Limb (tissue), 2 donors: ENCODE measurements around the gene DHRS13.
"Not testable (repeated sequence)": the region's sequence is repeated elsewhere in the genome, so short reads cannot be mapped to it uniquely, and the experiment has no call there.

ENCODE experiments used
- DNase-seq, 2 donors: peaks; one replicate each; pipeline ENCODE4 v3.0.0-alpha.2; 2016; ENCODE audit errors: extremely low spot score in 2 of 2

Gene DHRS13

DNA sequence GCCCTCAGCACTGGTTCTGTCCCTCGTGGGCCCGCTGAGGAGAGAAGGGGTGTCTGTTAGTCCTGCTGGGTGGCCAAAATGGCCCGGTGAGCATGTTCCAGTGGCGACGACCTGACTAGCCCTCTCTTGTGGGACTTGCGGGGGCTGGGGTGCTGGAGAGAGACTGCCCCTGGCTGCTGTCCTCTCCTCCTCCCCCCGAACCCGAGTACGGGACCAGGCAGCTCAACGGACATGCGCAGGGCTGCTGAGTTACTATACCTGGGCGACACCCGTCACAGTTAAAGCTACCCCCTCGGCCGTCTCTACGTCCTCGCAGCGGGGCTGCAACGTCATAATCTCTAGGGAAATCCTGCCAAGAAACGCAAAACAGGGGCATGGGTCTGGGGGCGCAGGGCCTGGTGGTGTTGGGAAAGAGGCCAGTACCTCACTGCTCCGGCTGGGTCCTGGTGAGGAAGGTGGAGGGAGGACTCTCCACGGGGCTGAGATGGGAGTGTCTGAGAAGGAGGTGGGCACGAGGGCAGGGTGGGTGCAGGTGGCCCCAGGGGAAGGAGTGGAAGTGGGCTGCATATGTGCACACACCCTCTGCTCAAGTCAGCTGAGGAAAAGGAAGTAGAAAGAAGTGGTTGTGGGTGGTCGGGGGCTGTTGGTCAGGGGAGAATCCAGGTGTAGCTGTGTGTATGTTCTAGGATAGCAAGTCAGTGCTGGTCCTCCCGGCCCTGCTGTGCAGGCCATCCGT lies 18.7 kb downstream of the DHRS13 start:
- no peak for DNase-seq

DNA sequence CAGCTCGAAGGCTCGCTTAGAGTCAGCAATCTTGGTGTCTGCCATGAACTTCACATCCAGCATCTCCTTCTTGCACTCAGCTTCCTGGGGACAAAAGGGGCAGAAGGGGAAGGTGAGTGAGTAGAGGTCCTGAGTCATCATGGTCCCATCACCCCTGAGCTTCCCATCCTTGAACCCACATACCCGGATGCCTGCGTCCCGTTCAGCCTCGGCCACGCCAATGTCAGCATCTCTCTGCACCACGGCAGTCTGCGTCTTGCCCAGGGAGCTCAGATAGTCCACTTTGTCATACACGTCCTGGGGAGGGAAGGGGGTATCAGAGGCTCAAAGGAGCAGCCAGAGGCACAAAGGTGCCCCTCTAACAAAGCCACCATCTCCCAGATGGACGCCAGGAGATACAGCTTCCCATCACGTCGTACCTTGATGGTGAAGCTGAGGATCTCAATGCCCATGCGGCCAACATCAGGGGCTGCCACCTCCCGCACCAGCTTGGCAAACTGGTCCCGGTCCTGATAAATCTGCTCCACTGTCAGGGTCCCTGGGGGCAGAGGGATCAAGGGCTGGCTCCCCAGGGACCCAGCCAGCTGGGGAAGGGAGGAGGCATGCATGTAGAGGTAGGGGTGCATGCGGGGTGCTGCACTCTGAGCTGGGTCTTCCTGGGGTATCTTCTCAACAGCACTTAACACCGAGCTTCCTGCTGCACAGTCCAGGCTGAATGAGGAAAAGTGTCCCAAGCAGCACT lies 20.6 kb downstream of the DHRS13 start:
- no peak for DNase-seq

DNA sequence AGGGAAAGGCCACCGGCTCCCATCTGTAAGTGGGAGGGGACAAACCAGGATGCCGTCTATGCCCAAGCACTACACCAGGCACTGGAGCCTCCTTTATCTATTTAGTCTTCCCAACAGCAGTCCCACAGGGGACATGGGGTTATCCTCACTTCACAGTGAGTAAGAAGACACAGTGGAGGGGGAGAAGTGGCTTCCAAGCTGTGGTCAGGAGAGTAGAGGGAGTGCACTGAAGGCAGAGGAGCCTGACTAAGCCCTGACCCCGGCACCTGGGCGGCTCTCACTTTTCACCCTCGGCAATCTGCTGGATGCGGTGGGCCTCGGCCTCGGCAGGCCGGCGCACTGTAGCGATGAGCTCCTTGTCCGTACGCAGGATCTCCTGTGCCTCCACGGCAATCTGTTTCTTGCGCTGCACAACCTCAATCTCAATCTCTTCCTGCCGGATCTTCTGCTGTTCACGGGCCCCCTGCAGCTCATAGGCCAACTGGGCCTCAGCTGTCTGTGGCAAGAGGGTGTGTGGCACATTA lies 21.3 kb downstream of the DHRS13 start:
- no peak for DNase-seq

DNA sequence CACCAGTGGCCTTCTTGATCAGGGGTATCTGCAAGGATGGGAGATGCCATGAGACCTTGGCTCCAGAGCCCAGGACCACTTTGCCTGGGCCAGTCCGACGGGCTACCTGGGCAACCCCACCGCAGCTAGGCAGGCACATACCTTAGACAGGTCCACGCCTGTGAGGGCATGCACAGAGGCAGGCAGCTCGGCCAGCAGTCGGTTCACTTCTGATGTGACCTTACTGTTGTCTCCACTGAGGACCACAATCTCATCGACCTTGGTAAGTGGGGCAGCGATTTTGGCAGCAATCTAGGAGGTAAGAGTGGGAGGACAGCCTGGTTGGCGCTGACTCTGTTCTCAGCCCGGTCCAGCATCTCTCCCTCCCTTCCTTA lies 22.3 kb downstream of the DHRS13 start:
- no peak for DNase-seq

DNA sequence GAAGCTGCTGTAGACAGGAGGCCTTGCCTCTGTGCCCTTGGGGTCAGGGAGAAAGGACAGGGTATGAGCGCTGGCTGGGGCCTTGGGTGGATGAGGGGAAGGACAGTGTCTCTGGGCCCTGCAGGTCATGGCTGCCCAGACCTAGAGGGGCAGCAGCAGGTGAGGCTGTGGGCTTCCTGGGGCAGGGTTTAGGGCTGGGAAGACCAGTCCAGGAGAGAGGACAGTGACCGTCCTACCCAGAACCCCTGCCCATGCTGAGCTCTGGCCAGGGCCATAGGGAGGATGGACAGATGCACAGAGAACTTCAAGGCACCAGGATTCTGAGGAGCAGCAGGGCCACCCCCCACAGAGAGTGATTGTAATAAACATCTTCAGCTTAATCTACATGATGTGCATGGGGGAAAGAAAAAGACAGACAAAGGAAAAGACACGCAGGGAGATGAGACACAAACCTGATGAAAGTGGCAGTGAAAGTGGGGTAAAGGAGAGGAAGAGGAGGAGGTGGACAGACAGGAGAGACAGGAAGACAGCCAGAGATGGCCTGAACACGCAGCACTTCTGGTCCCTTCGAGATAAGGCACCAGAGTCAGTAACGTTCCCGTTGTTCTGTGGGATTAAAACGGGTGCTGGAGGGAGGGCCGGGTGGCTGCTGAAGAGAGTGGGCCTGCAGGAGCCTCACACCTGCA lies 22.9 kb downstream of the DHRS13 start:
- DNase-seq = no peak

DNA sequence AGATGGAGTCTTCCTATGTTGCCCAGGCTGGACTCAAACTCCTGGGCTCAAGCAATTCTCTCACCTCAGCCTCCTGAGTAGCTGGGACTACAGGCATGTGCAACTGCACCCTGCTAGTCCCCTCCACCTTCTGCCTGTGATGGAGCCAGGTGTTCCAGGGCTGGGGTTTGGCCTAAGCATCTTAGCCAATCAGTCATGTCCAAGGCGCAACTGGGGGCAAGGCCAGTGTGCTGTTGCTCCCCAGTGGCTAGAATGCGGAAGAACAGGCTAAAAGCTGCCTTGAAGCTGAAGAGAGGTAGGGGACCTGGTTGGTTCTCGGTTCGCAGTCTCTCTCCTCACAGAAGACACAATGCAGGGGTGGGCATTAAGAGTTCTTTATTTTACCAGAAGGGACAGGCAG lies 23.9 kb downstream of the DHRS13 start:
- no peak for DNase-seq

DNA sequence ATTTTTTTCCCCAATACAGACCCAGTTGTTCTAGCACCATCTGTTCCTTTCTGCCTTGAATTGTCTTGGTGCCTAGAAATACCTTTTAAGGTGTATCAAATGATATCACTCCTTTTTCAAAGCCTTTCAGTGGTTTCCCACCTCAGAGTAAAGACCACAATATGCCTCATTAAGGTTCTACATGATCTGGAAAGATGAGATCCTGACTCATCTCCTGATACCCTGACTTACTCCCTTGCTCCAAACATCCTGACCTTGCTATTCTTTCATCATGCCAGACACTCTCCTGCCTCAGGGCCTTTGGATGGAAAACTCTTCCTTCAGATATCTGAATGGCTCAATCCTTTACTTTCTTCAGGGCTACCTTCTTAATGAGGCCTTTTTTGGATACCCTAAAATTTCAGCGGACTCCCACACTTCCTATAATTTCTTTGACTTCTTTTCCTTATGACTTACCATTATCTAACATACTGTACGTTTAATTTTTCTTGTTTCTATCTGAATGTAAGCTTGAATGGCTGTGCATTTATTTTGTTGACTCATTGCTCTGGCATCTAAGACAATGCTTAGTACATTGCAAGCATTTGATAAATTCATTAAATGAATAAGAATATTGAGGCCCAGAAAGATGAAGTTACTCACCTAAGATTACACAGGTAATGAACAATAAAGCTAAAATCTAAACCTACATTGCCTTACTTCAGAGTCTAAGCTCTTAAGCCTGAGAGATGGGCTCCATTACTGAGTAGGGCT lies 24.5 kb downstream of the DHRS13 start:
- DNase-seq = no peak

DNA sequence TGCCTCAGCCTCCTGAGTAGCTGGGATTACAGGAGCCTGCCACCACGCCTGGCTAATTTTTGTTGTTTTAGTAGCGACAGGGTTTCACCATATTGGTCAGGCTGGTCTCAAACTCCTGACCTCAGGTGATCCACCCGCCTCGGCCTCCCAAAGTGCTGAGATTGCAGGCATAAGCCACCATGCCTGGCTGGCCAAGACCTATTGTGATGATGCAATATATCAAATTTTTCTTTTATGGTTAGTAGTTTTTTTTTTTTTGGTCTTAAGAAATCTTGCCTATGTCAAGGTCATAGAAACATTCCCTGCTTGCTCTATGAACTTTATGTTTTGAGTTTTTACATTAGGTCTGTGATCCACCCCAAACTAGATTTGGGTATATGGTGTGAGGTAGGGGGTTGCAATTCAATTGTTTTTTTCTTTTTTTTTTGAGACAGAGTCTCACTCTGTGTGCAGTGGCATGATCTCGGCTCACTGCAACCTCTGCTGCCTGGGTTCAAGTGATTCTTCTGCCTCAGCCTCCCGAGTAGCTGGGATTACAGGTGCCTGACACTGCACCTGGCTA lies 25.6 kb downstream of the DHRS13 start:
- DNase-seq = not testable (repeated sequence)

DNA sequence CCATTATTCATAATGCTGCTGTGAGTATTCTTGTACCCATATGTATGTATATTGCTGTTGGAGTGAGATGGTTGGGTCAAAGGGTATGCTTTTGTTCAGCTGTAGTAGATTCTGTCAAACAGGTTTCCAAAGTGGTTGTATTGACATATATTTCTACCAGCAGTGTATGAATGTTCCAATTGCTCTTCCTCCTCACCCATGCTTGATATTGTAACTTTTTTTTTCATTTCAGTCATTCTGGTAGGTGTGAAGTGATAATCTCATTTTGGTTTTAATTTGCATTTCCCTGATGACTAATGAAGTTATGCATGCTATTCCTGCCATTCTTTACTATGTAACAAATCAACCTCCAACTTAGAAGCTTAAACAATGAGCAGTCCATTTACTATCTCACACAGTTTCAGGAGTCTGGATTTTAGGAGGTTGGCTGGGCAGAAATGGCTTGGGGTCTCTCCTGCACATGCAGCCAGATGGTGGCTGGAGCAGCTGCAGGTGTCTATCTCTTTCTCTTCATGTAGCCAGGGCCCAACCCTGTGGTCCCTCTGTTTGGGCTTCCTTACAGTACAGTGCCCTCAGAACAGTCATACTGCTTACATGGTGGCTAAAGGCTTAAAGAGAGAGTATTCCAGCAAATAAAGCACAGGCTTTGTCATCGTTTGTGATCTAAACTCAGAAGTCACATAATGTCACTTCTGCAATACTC lies 26.9 kb downstream of the DHRS13 start:
- DNase-seq = no peak

DNA sequence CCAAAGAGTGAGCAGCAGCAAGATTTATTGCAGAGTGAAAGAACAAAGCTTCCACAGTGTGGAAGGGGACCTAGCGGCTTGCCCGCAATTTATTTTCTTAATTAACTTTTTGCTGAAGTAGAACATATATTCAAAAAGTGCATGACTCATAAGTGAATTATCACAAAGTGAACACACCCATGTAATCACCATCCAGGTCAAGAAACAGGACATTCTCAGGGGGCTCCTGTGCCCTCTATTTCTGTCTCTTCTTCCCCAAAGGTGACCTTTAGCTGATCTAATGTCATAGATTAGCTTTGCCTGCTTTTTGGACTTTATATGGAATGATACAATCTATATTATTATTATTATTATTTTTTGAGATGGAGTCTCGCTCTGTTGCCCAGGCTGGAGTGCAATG lies 28.1 kb downstream of the DHRS13 start:
- no peak for DNase-seq

DNA sequence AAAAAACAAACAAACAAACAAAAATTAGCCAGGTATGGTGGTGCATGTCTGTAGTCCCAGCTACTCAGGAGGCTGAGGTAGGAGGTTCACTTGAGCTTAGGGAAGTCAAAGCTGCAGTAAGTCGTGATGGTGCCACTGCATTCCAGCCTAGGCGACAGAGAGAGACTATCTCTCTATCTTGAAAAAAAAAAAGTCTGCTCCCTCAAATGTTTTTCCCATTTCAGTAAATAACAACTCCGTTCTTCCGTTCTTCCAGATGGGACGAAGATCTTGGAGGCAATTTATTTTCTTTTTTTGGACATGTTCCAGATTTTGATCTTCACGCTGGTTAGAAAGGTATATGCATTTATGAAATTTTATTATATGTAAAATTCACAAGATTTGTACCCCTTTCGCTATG lies 29.0 kb downstream of the DHRS13 start:
- DNase-seq = no peak

DNA sequence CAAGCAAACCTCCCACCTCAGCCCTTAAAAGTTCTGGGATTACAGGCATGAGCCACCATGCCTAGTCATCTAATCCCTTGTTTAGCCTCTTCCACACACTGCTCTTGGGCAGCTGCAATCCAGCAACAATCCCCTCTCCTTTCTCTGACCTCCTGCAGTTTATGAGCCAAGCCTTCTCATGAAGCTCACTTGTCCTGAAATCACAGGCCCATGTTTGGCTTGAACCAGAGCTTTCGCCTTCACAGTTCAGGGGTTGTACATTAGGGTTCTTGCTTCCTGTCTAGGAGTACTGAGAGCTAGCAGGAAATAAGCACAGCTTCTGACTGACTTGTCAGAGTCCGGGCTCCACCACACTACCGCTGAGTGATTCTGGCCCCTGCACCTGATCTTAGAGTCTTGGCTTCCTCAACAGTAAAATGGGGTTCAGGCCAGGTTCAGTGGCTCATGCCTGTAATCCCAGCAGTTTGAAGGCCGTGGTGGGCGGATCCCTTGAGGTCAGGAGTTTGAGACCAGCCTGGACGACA lies 31.8 kb downstream of the DHRS13 start:
- DNase-seq = no peak

DNA sequence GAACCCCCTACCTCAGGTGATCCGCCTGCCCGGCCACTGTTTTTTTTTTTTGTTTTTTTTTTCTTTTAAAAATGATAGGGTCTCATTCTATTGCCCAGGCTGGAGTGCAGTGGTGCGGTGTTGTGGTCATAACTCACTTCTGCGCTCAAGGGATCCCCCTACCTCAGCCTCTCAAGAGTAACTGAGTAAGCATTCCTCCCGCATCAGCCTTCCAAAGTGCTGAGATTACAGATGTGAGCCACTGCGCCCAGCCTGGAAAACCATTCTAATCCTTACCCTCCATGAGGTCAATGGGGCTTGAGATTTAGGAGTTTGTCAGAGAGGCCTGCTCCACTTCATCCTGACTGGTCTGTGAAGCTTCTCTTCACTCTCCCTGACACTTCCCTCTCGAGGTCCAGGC lies 35.6 kb downstream of the DHRS13 start:
- DNase-seq = no peak

DNA sequence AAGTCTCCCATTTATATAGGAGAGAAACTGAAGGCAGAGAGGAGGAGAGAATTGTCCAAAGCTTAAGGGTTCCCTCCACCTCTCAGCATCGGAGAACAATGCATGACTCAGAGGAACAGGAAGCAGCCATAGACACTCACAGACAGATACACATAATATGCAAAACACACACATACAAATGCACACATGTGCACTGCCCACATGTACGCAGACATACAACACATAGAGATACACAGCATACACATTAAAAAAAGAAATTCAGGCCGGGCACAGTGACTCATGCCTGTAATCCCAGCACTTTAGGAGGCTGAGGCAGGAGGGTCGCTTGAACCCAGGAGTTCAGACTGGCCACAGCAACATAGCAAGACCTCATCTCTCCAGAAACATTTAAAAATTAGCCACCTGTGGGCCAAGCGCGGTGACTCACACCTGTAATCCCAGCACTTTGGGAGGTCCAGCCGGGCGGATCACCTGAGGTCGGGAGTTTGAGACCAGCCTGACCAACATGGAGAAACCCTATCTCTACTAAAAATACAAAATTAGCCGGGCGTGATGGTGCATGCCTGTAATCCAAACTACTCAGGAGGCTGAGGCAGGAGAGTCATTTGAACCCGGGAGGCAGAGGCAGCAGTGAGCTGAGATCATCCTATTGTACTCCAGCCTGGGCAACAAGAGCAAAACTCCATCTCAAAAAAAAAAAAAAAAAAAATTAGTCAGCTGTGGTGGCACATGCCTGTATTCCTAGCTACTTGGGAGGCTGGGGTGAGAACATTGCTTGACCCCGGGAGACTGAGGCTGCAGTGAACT lies 36.7 kb downstream of the DHRS13 start:
- no peak for DNase-seq

DNA sequence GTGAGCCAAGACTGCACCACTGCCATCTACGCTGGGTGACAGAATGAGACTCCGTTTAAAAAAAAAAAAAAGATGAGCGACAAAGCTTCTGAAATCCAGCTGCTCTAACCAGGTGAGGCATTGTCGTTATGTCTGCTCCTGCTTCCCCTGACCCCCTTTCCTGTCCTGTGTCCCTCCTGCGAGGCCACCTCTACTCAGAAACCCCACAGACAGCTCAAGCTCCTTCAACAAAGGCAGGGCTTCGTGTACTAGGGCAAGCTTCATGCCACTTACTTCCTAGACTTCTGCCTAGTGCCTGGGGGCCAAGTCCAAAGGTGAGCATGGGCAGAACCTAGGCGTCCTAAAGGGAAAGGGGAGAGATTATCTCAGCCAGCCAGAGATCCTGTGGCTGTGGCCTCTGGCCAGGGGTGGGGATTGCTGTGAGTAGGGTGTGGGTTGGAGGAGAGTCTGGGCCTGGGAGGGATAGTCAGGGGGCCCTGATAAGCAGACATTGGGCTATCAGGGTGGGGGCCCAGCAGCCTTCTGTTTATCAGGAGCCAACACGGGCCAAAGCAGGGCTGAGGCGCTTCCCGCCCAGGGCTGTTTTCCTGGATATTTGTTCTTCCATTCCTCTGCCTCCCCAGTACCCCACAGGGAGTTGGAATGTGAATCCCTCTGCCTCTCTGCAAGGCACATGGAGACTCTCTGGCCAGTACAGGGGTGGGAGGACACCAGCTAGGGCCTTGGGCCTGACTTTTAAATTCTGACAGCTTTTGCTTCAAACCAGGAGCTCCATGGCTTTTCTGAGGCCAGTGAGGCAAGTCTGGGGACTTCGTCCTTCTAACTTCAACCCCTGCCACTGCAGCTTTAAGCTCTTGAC lies 37.7 kb downstream of the DHRS13 start:
- no peak for DNase-seq

DNA sequence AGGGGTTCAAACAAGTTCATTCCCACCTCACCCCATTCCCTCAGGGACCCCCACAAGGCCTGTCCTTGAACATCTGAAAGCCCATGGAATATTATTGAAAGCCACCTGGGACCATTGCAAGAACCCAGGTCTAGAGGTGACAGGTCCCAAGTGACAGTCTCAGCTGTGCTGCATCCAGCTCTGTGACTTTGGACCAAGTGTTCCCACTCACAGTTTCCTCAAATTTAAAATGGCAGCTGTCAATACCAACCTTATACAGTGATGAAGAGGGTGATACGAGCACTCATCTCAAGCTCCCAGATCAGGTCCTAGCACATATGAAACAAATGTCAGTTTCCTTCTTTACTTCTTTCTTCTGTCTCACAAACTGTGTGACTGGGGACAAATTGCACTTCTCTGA lies 38.9 kb downstream of the DHRS13 start:
- DNase-seq = no peak

DNA sequence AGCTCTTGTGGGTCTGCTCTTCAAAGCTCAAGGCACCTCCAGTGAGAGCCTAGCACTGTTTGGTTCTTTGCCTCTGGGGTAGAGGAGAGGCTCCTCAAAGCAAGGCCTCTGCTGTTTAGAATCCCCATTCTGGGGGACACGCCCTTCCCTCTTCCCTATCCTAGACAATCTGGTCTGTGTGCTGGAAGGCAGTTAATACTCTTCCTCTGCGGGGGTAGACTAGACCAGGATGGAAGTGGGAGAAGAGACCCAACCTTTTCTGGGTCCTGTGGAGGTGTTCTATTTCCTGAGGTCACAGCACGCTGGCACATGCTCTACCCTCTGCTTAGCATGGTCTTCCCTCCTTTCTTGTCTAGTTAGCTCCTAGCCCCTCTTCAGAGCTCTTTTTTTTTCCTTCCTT lies 40.3 kb downstream of the DHRS13 start:
- no peak for DNase-seq

DNA sequence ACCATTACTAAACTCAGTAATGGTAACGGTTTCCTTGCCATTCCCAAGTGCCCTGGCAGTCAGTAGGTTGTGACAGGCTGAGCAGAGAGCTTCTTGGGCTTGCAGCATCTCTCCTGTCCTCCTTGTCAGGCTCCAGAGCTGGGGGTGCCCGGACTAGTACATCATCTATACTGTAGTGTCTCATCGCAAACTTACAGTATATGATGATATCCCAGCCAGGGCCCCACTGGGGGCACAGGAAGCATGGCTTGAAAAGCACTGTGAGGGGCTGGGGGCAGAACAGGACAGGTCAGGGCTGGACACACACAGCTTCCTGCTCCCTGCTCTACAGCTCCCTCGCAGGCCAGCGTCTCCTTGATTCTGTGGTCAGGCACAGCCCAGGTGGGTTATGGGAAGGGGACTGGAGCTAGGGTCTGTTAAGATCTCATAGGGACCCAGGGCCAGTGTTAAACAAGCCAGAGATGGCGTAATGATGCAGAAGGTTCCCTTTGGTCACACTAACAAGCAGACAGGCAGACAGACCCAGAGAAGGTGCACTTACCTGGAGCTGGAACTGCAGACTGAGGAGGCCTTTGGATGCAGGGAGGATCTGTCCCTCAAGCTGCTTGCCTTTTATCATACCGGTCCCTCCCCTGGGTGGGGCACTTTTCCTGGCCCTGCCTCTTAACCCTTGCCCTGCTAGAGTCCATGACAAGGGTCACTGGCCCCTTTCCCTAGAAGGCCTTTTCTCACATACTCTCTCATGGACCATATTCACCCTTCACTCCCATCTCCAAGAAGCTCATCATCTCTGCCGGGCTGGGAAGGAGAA lies 41.3 kb downstream of the DHRS13 start:
- no peak for DNase-seq
